Right atrium auricular region (tissue), 2 donors: Measurements from ENCODE around the gene MGMT. TPM values are rescaled to one million over a fixed set of nuclear protein-coding genes. Genes with fewer than 3 reads are reported as not detected.

Experiments
- DNase-seq: peaks from one replicate; pipeline ENCODE4 v3.0.0-alpha.2; 2019; ENCODE audit warnings: low spot score
- H3K27ac ChIP-seq, 2 donors: fragments of 200-600 bp; sonication (generic); 1 replicate in 1 of 2; 2 replicates in 1 of 2; pipeline ENCODE4 v1.5.1; 2016 to 2019
- H3K27me3 ChIP-seq, 2 donors: fragments of 200-600 bp; sonication (generic); one replicate each; pipeline versions ENCODE4 v1.5.1 to v1.6.0; 2017 to 2019
- H3K36me3 ChIP-seq: fragments of 200-600 bp; sonication (generic); one replicate; pipeline ENCODE4 v1.5.1; 2016
- H3K4me1 ChIP-seq, 2 donors: fragments of 200-600 bp; sonication (generic); one replicate each; pipeline versions ENCODE4 v1.5.1 to v1.6.0; 2017 to 2019
- H3K4me3 ChIP-seq, 2 donors: fragments of 200-600 bp; sonication (generic); 1 replicate in 1 of 2; 2 replicates in 1 of 2; pipeline ENCODE4 v1.5.1; 2017 to 2019; ENCODE audit warnings: mild to moderate bottlenecking in 1 of 2, moderate library complexity in 1 of 2
- H3K9me3 ChIP-seq, 2 donors: fragments of 200-600 bp; sonication (generic); one replicate each; pipeline ENCODE4 v1.5.1; 2019
- CTCF ChIP-seq, 2 donors: fragments of 200-600 bp; sonication (generic); IDR thresholded peaks; one replicate each; pipeline ENCODE4 v1.5.1; 2019; ENCODE audit warnings: antibody characterized with exemption in 2 of 2
- total RNA-seq, 2 donors: library from RNA; depleted of rRNA; stranded (reverse); fragments of >200 nt; gene quantifications; one replicate each; pipeline ENCODE4 v1.1.0, GENCODE V29; 2016

Gene MGMT
- total RNA-seq, 2 donors from 2014 or later = 18.2 to 19.2 TPM

GRCh38 chr10:129624526-129624925, 157.5 kb downstream of the MGMT start:
- no peak overlapping the region for H3K4me3 ChIP-seq
- H3K27ac ChIP-seq = no peak overlapping the region
- H3K36me3 ChIP-seq = no peaks in the 10 kb centered on the region
- H3K27me3 ChIP-seq = no peaks in the 10 kb centered on the region
- TF ChIP-seq CTCF (IDR thresholded peaks at IDR 0.05) = no peak
- no peak for DNase-seq
- peaks cover 0 to 20% of the 10 kb centered on the region in 2 donors for H3K4me1 ChIP-seq
- no peaks in the 10 kb centered on the region for H3K9me3 ChIP-seq

DNA sequence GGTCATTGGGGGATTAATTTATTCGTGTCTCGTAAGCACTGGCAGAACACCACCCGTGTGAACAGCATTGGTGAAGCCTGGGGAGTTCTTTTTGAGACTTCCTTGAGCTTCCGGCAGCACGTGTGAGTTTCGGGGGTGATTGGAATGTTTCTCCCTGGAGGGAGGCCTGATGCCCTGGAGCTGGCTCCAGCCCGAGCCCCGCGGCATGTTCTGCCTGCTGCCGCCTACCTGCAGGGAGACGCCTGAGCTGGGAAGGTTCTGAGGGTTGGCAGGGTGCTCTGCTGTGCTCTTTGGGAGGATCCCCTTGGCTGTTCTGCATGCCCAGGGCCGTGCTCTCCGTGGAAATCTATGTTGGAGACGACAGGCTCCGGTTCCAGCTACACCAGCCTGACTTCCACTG, 159.3 kb downstream of the MGMT start:
- no peaks in the 10 kb centered on the region for H3K36me3 ChIP-seq
- no peak overlapping the region for H3K4me3 ChIP-seq
- no peak overlapping the region for H3K27ac ChIP-seq
- no peaks in the 10 kb centered on the region for H3K9me3 ChIP-seq
- H3K4me1 ChIP-seq = peaks cover 0 to 20% of the 10 kb centered on the region in 2 donors
- no peaks in the 10 kb centered on the region for H3K27me3 ChIP-seq
- no peak for DNase-seq
- no peak for TF ChIP-seq CTCF (IDR thresholded peaks at IDR 0.05)

GRCh38 chr10:129626796-129627435, 159.9 kb downstream of the MGMT start:
- Histone ChIP-seq H3K9me3 (no peaks in the 10 kb centered on the region), H3K4me3 (no peak overlapping the region), H3K4me1 (peaks cover 0 to 20% of the 10 kb centered on the region in 2 donors), H3K27ac (peak overlapping the region in 1 of 2 donors; percentile 12), H3K27me3 (no peaks in the 10 kb centered on the region), H3K36me3 (no peaks in the 10 kb centered on the region)
- no peak for DNase-seq
- no peak for TF ChIP-seq CTCF (IDR thresholded peaks at IDR 0.05)

DNA sequence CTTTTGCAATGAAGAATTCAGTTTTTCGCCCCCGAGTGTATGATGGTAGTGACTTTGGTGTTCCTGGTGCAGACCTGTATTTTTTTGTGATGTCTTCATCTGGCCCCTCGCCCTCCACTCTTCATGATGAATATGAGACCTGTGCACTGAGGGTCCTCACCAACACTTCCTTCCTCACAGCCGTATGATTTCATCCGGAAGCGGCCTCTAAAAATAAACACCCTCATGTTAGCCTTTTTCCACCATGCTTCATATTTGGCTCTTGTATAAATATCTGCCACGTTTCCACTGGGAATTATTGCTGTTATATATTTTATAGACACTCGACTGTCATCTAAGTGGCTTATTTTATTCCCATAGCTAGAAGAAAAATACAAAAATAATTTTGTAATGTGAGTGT, 160.4 kb downstream of the MGMT start:
- Histone ChIP-seq H3K27ac (no peak overlapping the region), H3K36me3 (no peaks in the 10 kb centered on the region), H3K4me1 (peaks cover 0 to 20% of the 10 kb centered on the region in 2 donors), H3K4me3 (no peak overlapping the region), H3K9me3 (no peaks in the 10 kb centered on the region), H3K27me3 (no peaks in the 10 kb centered on the region)
- no peak for TF ChIP-seq CTCF (IDR thresholded peaks at IDR 0.05)
- no peak for DNase-seq

DNA sequence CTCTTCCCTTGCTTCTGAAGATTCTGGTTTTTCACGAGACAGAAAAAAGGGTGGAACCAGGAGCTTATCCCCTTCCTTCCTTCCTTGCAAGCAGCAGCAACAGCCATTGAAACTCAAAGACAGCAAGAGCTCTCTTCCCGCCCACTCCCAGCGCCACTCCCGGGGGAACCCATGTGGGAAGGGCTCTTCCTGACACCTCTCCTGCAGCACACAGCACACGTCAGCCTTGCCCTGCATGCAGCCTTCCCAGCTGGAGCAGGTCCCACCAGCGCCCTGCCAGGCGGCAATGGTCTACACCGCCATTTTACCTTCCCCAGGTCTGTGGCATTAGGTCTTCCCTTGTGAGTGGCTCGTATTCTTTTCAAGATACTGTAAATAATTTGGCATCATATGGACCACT, 161.8 kb downstream of the MGMT start:
- no peaks in the 10 kb centered on the region for H3K36me3 ChIP-seq
- no peak for TF ChIP-seq CTCF (IDR thresholded peaks at IDR 0.05)
- H3K9me3 ChIP-seq = peaks cover 2 to 3% of the 10 kb centered on the region in 2 donors
- H3K4me3 ChIP-seq = no peak overlapping the region
- no peak overlapping the region for H3K27ac ChIP-seq
- H3K27me3 ChIP-seq = no peaks in the 10 kb centered on the region
- no peak for DNase-seq
- peaks cover 0 to 20% of the 10 kb centered on the region in 2 donors for H3K4me1 ChIP-seq

- Histone ChIP-seq H3K4me1 (peaks cover 0 to 20% of the 10 kb centered on the region in 2 donors), H3K27ac (no peak overlapping the region), H3K9me3 (peaks cover 3 to 13% of the 10 kb centered on the region in 2 donors), H3K4me3 (no peak overlapping the region), H3K27me3 (no peaks in the 10 kb centered on the region), H3K36me3 (no peaks in the 10 kb centered on the region)
- no peak for TF ChIP-seq CTCF (IDR thresholded peaks at IDR 0.05)
- no peak for DNase-seq
Observed at GRCh38 chr10:129629911-129630310, 162.9 kb downstream of the MGMT start.
